ENCODE data around the gene MRC1.
A peak's percentile ranks its signal among the peaks of the same experiment; 100 is the strongest.

Gene MRC1

DNA sequence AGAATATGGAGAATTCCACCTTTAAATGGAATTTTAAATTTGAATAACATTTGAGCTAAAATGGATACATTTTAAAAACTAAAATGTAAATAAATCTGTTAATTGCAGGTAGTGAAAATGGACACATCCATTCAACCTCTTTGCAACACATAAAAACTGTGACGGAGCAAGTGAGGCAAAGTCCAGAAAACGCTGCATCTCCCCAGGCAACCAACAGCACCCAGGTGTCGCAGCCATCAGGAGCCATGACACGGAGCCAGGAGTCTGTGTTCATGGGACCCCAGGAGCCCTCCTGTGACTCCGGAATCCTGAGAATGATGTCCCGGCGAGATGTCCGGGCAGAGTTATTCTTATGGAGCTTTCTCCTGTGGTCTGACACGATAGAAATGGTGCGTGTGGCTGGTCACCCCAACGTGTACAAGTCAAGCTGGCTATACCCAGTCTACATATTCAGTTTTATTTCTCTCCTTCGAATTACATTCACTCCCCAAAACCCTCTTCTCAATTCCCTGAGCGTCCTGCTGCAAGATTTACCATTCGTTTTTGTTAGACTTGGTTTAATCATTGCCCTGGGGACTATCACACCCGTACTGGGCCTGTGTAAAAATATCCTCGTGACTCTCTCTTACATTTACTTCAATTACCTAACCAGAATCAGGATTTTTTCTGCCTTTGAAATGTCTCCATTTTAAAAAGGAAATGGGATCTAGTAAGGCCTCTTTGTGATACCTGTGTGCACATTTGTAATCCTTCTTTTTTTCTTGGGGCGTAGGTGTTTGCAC is 13.1 kb upstream of the MRC1 start:
- no peak for DNase-seq

DNA sequence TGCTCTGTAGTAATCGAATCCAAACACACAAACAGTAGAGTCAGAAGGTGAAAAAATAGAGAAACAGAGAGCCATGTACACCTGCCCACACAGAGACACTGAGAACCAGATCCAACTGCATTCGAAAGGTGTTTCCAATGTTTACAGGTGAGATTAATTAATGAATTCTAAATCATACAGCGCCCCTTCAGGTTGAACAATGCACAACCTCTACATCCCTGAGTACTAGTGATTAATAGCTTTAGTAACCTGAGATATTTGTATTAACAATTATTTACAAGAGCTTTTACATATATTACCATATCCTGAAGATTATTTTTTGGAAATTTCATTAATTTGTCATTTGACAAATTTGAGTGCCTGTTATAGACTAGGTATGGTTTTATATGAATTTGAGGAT is 7.6 kb upstream of the MRC1 start:
- no peak for DNase-seq

DNA sequence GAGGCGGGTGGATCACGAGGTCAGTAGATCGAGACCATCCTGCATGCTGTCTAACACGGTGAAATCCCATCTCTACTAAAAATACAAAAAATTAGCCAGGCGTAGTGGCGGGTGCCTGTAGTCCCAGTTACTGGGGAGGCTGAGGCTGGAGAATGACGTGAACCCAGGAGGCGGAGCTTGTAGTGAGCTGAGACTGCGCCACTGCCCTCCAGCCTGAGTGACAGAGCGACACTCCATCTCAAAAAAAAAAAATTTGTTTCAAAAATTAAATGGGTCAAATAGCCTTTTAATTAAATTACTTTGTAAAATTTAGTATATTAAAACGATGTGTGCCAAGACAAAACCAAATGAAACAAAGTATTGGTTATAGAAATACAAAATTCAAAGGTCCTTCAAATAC is 6.8 kb upstream of the MRC1 start:
- DNase-seq: no peak

DNA sequence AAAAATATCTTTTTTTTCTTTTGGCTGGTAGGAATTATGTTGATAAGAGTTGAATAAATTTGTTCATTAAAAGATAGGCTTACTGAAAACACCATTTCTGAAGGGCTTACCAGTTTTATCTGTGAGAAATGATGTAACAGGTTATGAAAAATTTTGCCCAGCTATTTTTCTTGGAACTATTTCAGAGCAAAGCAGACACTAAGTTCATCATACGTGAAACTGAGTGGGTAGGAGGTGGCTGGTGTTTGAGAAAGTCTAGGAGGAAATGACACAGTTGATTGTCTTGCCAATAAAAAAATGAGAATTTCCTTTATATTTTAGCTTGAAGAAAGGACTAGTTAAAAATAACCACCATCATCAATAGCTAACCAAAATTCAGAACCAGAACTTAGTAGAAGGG is 6.2 kb upstream of the MRC1 start:
- DNase-seq: no peak

DNA sequence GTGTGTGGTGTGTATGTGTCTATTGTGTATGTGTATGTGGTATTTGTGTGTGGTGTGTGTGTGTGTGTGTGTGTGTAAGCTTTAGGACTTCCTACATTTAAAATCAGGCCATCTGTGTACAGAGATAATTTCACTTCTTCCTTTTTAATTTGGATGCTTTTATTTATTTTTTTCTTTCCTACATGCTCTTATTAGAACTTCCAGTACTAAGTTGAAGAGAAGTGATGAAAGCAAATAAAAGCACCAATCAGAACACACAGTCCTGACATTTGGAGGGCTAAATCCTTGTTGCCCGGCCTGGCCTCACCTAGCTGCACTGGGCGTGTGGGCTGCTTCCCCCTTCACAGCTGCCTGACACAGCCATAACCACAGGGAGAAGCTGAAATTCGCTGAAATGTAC is 3.8 kb upstream of the MRC1 start:
- DNase-seq: no peak

DNA sequence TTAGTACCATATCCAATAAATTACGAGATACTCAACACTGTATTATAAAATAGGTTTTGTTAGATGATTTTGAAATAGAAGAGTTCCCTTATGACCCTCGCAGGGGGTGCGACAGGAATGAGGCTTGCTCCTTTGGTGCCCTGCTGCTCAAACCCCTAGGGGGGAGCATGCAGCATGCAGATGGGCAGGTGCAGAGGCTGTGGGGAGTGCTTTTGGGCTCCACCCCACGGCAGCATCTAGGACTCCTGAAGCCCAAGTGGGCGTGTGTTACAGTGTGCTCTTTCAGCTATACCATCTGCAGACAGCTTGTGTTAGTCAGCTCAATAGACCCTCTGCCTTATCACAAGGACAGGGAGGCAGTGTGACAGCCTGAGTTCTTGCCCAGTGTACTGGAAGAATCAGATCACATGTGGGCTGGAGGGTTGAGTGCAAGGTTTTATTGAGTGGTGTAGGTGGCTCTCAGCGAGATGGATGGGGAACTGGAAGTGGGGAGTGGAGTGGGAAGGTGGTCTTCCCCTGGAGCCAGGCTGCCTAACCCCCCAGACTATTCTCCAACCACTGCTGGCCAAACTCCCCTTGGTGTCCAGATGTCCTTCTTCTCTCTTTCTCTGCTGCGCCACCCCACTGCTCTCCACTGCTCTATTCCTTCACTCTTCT is 3.1 kb upstream of the MRC1 start:
- no peak for DNase-seq

DNA sequence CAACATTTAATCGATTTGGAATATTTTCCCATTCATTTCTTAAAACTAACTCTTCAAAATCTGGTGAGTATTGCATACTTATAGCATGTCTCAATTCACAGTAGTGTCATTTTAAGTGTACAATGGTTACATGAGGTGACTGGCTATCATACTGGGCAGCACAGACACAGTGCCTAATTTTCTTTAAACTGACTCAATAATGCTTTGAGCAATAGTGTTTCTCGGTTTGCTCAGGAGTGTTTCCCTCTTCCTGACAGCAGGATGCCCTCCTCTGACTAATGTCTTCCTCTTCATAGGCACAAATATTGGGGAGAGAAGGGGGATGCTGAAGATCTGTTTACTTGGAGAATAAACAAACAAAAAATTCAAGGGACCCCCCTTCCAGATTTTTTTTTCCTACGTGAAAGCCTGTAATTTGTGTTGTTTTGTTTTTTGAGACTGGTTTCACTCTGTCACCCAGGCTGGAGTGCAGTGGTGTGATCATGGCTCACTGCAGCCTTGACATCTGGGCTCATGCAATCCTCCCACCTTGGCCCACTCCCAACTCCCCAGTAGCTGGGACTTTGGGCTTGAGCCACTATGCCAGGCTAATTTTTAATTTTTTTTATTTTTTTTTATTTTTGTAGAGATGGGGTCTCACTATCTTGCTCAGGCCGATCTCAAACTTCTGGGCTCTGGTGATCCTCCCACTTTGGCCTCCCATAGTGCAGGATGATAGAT is 2.2 kb downstream of the MRC1 start:
- DNase-seq: no peak

DNA sequence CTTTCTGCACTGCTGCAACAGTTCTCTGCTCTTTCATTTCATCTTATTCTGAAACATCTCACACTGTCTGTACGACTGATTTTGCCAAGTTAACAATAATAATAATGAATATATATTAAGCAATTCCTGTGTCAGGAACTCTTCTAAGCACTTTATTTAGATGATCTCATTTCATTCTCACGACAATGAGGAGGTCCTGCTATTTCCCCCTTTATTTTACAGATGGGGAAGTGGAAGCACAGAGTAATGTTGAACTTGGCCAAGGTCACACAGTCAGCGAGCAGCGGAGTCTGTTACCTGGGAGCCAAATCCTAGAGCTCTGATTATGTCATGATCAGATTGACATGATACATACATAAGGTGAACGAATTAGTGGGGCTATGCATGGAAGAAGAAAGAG is 5.8 kb downstream of the MRC1 start:
- no peak for DNase-seq

DNA sequence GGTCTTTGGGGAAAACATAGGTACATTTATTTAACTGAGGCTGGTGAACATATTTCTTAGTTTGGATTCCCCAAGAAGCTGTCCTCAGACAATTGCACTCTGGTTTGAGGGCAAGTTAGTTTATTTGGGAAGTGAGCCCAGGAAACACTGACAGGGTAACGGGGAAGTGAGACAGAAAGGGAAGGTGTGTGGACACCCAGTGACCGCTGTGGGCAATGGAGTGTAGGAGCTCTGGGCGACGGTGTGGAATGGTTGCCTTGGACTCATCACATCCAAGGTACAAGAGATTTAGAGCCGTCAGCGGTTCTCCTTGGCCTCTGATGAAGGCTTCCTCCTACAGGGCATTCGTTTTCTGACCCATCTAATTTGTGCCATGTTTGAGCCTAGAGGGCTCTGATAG is 7.1 kb downstream of the MRC1 start:
- DNase-seq: no peak

DNA sequence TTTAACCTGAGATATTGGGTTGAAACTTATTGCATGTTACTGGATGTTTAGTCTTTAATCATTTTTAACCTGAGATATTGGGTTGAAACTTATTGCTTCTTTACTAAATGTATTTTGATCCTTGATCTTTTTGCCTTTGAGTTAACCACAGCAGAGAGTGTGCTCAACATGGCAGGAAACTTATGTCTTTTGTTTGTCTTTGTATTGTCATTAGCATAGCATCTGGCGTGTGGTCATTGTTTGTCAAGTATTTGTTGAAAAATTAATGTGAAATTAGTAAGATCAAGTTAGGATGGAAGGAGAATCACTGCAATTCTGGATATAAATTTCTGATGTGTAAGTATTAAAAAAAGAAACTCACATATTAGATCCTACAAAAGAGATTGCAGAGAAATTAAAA is 8.2 kb downstream of the MRC1 start:
- no peak for DNase-seq

DNA sequence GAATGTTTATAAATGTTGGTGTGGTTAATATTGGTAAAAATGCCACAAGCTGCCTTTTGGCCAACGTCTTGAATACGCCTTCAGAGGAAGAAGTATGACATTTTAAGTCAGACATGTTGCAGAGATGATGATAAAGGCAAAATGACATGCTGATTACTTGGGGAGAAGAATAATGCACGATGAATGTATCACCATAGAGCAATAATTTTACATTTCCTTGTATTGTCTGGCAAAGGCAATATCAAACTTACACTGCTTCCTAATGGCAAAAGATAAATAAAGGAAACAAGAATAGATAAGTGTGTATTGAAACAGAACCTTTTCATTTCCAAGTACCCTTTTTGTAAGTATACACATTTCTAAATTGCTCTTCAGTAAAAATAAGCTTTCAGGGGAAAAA is 8.6 kb downstream of the MRC1 start:
- no peak for DNase-seq

DNA sequence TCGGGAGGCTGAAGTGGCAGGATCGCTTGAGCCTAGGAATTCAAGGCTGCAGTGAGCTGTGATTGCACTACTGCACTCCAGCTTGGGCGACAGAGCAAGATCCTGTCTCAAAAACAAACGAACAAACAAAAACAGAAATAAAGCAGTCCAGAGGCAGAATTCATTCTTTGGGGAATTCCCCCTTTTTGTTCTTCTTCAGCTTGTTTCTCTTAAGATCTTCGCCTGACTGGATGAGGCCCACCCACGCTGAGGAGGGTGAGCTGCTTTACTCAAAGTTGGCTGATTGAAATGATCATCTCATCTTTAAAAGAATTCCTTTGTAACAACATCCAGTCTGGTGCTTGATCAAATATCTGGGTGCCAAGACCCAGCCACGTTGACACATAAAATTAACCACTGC is 10.7 kb downstream of the MRC1 start:
- DNase-seq: no peak

DNA sequence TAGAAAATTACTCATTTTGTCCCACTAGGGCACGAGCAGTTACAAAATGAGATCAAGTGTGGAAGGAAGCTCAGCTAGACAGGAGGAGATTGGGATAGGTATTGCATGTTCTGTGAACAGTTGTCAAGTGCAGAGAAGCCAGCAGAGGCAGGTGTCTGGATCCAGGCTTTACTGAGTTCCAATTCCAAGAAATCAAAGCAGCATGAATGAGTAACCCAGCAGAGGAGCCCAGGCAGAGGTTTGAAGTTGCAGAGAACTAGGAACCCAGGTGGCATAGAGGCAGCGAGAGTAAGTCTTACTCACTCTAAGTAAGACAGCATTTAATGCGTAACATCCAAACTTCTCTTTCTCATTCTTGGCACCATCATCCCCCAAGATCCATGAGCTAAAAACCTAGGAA is 11.8 kb downstream of the MRC1 start:
- no peak for DNase-seq

DNA sequence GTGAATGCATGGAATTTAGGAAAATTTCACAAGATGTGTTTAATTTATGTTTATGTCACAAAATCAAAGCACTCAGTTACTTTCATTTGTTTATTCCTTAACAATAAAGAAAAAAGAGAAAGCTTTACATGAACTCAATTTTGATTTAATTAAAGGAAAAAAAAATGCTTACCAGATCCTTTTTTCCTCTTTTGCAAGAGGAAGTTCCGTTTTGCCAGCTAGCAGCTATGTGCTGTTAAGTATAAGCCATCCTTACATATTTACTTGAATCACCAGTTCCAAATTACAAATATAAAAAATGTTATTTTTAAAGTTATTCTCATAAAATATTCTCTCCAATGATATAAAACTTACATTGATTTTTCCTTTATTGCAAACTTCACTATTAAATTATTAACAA is 12.7 kb downstream of the MRC1 start:
- no peak for DNase-seq

DNA sequence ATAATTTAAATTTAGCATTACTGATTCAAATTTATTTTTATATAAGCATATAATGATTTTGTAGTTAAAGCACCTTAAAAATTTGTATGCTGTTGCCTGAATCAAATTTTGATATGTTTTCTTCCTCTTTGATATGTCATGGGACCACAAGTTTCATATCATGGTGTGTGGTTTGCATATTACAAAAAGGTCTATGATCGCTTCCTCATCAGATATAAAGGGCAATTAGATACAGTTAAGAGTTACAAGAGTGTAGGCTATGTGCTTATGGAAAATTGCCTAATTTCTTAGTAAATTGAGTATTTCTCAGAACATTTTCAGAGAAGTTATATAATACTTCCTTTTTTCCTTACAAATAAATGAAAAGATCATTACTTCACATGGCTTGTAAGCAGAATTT is 22.2 kb downstream of the MRC1 start:
- no peak for DNase-seq

DNA sequence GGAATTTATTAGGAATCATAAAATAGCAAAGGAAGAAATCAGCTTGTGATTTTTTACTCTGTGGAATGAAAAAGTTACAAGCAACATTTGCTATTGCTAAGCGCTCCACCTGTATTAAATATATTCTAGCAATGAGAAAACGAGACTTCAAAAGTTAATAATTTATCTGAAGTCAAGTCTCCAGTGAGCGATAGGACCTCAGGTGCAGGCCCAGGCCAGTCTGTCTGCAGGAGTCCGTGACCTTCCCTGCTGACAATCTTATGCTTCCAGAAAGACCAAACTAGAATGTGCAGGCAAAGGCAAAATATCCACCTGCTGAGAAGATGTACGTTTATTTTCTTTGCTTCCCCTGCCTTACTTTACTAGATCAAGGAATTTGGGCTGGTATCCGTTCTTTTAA is 22.7 kb downstream of the MRC1 start:
- no peak for DNase-seq

DNA sequence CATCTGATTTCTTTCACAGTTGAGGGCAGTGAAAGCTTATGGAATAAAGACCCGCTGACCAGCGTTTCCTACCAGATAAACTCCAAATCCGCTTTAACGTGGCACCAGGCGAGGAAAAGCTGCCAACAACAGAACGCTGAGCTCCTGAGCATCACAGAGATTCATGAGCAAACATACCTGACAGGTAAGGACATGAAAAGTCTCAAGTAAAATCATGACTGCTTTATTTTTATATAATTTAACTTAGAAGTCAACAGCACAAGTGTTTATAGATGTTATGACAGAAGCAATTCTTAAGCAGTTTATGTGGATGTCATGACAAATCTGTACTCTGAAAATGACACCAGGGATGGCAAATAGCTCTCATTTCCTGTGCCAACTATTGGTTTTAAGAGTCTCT is 24.5 kb downstream of the MRC1 start:
- DNase-seq: no peak

DNA sequence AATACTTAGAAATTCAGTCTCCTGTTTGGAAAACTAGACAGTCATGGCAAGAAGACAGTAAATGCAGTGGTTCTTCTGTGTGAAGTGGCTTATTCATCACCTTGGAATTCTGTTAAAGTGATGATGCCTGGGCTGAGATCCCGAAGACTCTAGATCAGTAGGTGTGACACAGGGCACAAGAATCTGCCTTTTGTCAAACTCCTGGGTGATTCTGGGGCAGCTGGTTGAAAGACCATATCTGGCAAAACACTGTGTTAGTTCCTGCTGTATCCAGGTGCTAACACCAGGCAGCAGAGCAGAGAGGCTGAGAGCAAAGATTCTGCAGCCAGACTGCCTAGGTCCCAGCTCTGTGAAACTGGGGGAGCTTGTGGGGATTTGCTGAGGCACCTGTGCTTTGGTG is 26.5 kb downstream of the MRC1 start:
- no peak for DNase-seq

DNA sequence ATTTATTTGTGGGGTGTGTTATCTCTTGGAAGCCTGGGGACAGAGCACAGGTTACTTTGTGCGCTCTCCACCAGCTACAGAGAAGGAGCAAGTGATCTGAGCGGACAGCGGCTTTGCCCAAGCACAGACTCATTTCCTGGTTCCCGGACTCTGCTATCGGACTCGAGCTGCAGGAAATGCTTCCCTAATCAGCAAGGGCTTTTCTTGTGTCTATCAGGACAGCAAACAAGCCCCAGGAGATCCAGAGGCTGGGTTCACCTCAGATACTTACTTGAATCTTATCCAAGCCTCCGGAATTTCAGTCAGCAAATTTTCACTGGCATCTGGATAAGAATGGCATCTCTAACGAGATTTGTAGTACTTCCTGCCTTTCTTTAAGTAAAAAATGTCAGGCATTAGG is 27.8 kb downstream of the MRC1 start:
- no peak for DNase-seq

DNA sequence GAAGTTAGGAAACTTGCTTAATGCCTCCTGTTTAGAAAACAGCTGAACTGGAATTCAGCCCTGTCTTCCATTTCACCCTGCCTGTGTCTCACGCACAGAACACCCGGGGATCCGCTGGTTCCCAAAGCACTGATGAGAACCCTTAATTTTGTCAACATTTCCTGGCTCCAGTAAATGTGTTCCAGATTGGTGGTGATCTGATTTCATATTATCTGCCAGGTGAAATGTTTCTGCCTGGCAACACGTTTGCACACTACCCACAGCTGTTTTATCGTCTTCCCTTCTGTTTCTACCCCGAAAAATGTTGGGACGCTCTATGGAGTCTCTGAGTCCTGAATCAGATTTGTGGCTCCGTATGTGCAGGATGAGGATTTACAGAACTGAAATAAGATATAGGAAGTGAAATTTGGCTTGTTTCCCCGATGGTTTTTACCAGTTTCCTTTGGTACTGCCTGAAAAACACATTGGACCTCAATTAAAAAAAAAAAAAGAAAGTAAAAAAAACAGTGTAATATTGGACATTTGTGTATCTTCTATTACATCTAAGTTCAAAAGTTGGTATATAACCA is 29.0 kb downstream of the MRC1 start:
- no peak for DNase-seq

DNA sequence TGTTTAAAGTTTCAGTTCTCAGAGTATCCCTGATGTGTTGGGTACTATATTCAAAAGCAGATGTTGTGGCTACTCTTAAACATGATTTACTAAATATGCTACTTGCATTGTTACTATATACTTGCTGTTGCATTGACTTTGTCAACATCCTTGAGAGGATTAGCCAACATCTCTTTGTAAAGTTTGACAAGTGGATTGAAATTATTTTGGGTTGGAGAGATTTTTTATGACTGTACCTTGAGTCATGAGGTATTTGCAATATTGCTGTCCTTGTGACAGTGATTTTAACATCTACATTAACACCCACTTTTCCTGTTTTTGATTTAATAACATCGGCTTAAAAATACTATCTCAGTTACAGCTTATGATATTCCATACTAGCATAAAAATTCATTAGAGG is 31.9 kb downstream of the MRC1 start:
- no peak for DNase-seq

DNA sequence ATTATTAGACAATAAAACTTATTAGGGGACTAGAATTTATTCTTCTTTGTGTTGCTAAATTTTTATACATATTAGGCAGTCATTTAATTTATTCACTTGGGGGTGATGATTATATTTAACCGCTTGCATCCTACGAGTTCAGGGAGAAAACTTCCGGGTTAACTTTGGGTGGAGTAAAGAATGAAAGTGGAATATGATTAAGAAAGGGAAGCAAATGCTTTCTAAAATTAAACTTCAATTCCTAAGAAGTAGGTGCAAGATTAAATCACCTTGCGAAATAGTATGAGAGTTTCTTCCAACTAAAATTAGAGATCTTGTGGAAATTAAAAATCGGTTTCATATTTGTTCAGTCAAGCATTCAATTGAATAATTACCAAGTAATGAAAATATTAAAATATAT is 33.5 kb downstream of the MRC1 start:
- DNase-seq: no peak

DNA sequence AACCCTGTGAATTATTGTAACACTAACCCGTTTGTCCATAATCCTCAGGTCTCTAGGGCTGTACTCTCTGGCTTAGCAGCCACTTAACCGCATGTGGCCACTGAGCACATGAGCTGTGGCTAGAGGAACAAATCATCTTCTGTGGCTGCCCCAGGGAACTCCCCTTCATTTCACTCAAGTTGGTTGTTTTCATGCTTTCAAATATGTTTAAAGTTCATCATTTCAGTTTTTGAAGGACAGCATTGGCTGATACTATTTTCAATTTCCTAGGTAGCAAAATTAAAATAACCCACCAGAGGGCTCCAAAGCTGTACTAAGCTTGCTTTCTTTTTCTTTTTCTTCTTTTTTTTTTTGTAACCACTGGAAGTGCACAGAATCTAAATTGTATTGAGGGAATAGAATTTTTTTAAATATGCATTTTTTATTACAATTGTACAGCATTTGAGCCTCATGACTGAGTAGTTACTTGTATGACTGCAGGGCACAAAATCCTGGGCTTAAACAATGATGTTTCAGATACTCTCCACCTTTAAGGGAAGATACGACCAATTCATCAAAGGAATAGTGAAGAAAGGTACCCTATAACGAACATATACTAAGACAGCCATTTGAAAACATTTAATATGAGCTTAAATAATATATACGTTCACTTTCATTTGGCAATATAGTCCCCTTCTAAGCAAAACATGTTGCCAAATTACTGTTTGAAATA is 38.6 kb downstream of the MRC1 start:
- peak; percentile 11 for DNase-seq

All from KG1 (cell line).